Heart left ventricle (tissue), 16 donors: ENCODE data around the gene PTBP3. TPM values are rescaled to one million over a fixed set of nuclear protein-coding genes. Genes with fewer than 3 reads are reported as not detected.

ENCODE experiments used
- ATAC-seq, 4 donors: fragments of 200-7000 bp; cut with Tn5 transposase; one replicate each; pipeline ENCODE4 v1.9.1; 2020 to 2022; ENCODE audit warnings: moderate library complexity in 4 of 4, mild to moderate bottlenecking in 3 of 4, moderate number of reproducible peaks in 1 of 4
- DNase-seq, 5 donors: peaks; one replicate each; pipeline ENCODE4 v3.0.0-alpha.2; 2020
- H3K27ac ChIP-seq, 12 donors: fragments of 200-600 bp; sonication (generic) in 4 of 12; one replicate each; pipeline versions ENCODE4 v1.5.0 to v1.8.0; 2016 to 2022; ENCODE audit warnings: mild to moderate bottlenecking in 2 of 12
- H3K27me3 ChIP-seq, 9 donors: fragments of 200-600 bp; sonication (generic) in 2 of 9; one replicate each; pipeline versions ENCODE4 v1.5.1 to v1.8.0; 2016 to 2022; ENCODE audit warnings: mild to moderate bottlenecking in 3 of 9
- H3K36me3 ChIP-seq, 9 donors: fragments of 200-600 bp; sonication (generic) in 2 of 9; one replicate each; pipeline versions ENCODE4 v1.5.0 to v1.8.0; 2018 to 2022; ENCODE audit warnings: mild to moderate bottlenecking in 2 of 9
- H3K4me1 ChIP-seq, 12 donors: fragments of 200-600 bp; sonication (generic) in 4 of 12; one replicate each; pipeline versions ENCODE4 v1.5.0 to v1.8.0; 2016 to 2022; ENCODE audit warnings: mild to moderate bottlenecking in 3 of 12
- H3K4me3 ChIP-seq, 12 donors: fragments of 200-600 bp; sonication (generic) in 4 of 12; one replicate each; pipeline versions ENCODE4 v1.5.0 to v1.8.0; 2017 to 2022; ENCODE audit warnings: mild to moderate bottlenecking in 9 of 12, moderate library complexity in 4 of 12
- H3K9me3 ChIP-seq, 12 donors: fragments of 200-600 bp; sonication (generic) in 4 of 12; one replicate each; pipeline versions ENCODE4 v1.5.0 to v1.8.0; 2016 to 2022; ENCODE audit warnings: mild to moderate bottlenecking in 1 of 12
- CTCF ChIP-seq, 12 donors: fragments of 200-600 bp; sonication (generic) in 4 of 12; IDR thresholded peaks; one replicate each; pipeline versions ENCODE4 v1.5.0 to v1.8.0; 2018 to 2022; ENCODE audit warnings: antibody characterized with exemption in 12 of 12, mild to moderate bottlenecking in 5 of 12
- POLR2A ChIP-seq, 2 donors: fragments of 450-650 bp; IDR thresholded peaks; one replicate each; pipeline ENCODE4 v1.6.1; 2017; ENCODE audit warnings: antibody characterized with exemption in 2 of 2, mild to moderate bottlenecking in 2 of 2, moderate library complexity in 2 of 2
- WGBS, 4 donors: extraction: QIAGEN DNeasy Blood & Tissue Kit in 2 of 4; methylation state at CpG; one replicate each; pipeline versions ENCODE4 v1.1.5 to v1.1.7; 2013 to 2018; 5-methylcytosine and 5-hydroxymethylcytosine counted together
- intact Hi-C, 10 donors: fragments of 100-400 bp; cut with DNase I; formaldehyde crosslinking; loops; one replicate each; pipeline versions ENCODE4 v1.11.1 to v1.14.2; 2022
- polyA plus RNA-seq, 2 donors: library from polyadenylated mRNA; stranded (reverse); fragments of 200-250 nt; gene quantifications; one replicate each; pipeline ENCODE4 v1.2.3, GENCODE V29; 2013
- total RNA-seq, 9 donors: library from RNA; depleted of rRNA in 2 of 9; stranded (reverse); fragments of >200 nt in 2 of 9; fragmentation: NEBNext Ultra II Directional in 3 of 9; extraction: Animal tissue kit (Norgen Biotek cat#: 25700) in 3 of 9; gene quantifications; one replicate each; pipeline versions ENCODE4 v1.1.0 to v1.2.4, GENCODE V29; 2016 to 2023
- donor health status: ischemic (EF 13 %, LVEDD 7.1; RV severe dilation, severe dysfunction).
- donor health status: healthy with polysubstance abuse.
- donor health status: DM: no; HTN: yes; CAD: no.
- donor health status: DM: no; HTN: no; CAD: no.
- donor health status: ischemic (EF 25% LVEDD 6.9; RV normal size, moderate dysfunction).
- donor health status: ischemic (EF 25% LVEDD 5.7; RV mildly dilated, moderate dysfunction).
- donor health status: healthy.
- donor health status: DM: yes; HTN: yes; CAD: no.
- donor health status: ischemic (EF 35%, LVEDD 5.7; RV mildly dilated, moderate dysfunction).
- donor health status: nonischemic (EF 11% LVEDD 7.7; RV severe dilation, severe dysfunction).
- donor health status: DM: yes; HTN: yes; CAD: no.
- donor health status: PGD.
- donor health status: ischemic (EF 29% LVEDD 5.4; RV normal size, mild dysfunction).
- donor health status: nonischemic (EF 23%, LVEDD 6.1; RV moderate dilation, normal function).

PTBP3 gene
- total and polyA plus RNA-seq, 11 donors, result 2.8 to 49.0 (median 13.7) TPM

GRCh38 chr9:112312139-112312538 lies 21.3 kb downstream of the PTBP3 start:
- no peak overlapping the region for H3K27ac ChIP-seq
- ATAC-seq (no peak), DNase-seq (no peak)
- H3K9me3 ChIP-seq, result no peaks in the 10 kb centered on the region
- peaks cover 0 to 39% (median 9%) of the 10 kb centered on the region in 12 donors for H3K4me1 ChIP-seq
- 84 to 92% (median 87%) methylated on average over 7 of the region's 7 CpGs for WGBS, 4 donors
- H3K4me3 ChIP-seq, result no peak overlapping the region
- intact Hi-C loops, result no loop called here
- no peaks in the 10 kb centered on the region for H3K27me3 ChIP-seq
- TF ChIP-seq POLR2A (IDR thresholded peaks at IDR 0.05), result no peak
- no peak for TF ChIP-seq CTCF (IDR thresholded peaks at IDR 0.05)
- no peaks in the 10 kb centered on the region for H3K36me3 ChIP-seq

DNA sequence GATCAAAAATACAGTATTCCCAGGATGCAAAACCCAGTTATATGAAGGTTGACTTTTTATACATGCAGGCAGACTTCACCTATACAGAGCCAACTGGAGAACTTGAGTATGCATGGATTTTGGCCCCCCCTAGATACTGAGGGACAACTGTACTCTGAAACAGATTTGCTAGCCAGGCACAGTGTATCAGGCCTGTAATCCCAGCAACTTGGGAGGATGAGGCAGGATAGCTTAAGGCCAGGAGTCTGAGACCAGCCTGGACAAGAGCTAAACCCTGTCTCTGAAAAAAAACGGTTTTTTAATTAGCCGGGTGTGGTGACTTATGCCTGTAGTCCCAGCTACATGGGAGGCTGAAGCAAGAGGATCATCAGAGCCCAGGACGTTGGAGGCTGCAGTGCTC lies 21.9 kb downstream of the PTBP3 start:
- TF ChIP-seq POLR2A (IDR thresholded peaks at IDR 0.05) (no peak), CTCF (IDR thresholded peaks at IDR 0.05) (no peak)
- DNase-seq (no peak), ATAC-seq (no peak)
- Histone ChIP-seq H3K4me3 (no peak overlapping the region), H3K9me3 (no peaks in the 10 kb centered on the region), H3K27ac (no peak overlapping the region), H3K36me3 (no peaks in the 10 kb centered on the region), H3K4me1 (peaks cover 0 to 34% (median 9%) of the 10 kb centered on the region in 12 donors), H3K27me3 (no peaks in the 10 kb centered on the region)
- intact Hi-C loops, result no loop called here
- 81 to 91% (median 85%) methylated on average over 3 of the region's 3 CpGs for WGBS, 4 donors

- Histone ChIP-seq H3K27ac (no peak overlapping the region), H3K27me3 (no peaks in the 10 kb centered on the region), H3K36me3 (no peaks in the 10 kb centered on the region), H3K4me3 (no peak overlapping the region), H3K9me3 (no peaks in the 10 kb centered on the region), H3K4me1 (peaks cover 0 to 32% (median 6%) of the 10 kb centered on the region in 12 donors)
- DNase-seq (no peak), ATAC-seq (no peak)
- intact Hi-C loops, result no loop called here
- 80 to 94% (median 90%) methylated on average over 4 of the region's 4 CpGs for WGBS, 4 donors
- TF ChIP-seq POLR2A (IDR thresholded peaks at IDR 0.05) (no peak), CTCF (IDR thresholded peaks at IDR 0.05) (no peak)
These were observed 22.6 kb downstream of the PTBP3 start for GRCh38 chr9:112310826-112311225.

- Histone ChIP-seq H3K36me3 (no peaks in the 10 kb centered on the region), H3K9me3 (no peaks in the 10 kb centered on the region), H3K4me3 (no peak overlapping the region), H3K4me1 (peaks cover 0 to 20% (median 5%) of the 10 kb centered on the region in 12 donors), H3K27ac (no peak overlapping the region), H3K27me3 (no peaks in the 10 kb centered on the region)
- ATAC-seq (no peak), DNase-seq (no peak)
- intact Hi-C loops, result no loop called here
- TF ChIP-seq POLR2A (IDR thresholded peaks at IDR 0.05), result no peak
- TF ChIP-seq CTCF (IDR thresholded peaks at IDR 0.05), result no peak
- 76 to 83% (median 79%) methylated on average over 5 of the region's 5 CpGs for WGBS, 4 donors
These were observed 24.8 kb downstream of the PTBP3 start for GRCh38 chr9:112308588-112308987.
